Stimulated activated CD8-positive, alpha-beta memory T cell treated with anti-CD3 and anti-CD28 coated beads, Interleukin-4, amount 100 ng/mL, for 4 hours (primary cell): ENCODE results near the gene MILR1.
A peak's percentile ranks its signal among the peaks of the same experiment; 100 is the strongest.

Source experiments
- DNase-seq, 2 donors: peaks; one replicate each; pipeline ENCODE4 v3.0.0-alpha.2; 2020; ENCODE audit warnings: low read depth in 2 of 2, low spot score in 1 of 2

Gene MILR1

DNA sequence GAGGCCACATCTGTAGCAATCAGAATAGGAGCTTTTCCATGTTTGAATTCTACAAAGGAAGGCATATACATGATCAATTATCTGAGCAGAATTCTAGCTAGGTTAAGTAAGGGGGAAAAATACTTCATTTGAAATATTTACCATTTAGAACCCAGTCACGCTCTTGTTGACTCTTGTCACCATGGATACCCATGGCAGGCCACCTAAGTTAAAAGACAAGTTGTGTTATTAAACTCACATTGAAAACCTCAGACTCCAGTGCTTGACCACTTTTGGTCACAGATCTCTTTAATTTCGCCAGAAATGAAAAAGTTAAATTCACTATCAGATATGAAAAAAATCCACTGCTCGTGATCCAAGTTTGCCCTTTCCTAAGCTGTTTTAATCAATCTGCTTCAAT is 53.1 kb downstream of the MILR1 start:
- no peak for DNase-seq

DNA sequence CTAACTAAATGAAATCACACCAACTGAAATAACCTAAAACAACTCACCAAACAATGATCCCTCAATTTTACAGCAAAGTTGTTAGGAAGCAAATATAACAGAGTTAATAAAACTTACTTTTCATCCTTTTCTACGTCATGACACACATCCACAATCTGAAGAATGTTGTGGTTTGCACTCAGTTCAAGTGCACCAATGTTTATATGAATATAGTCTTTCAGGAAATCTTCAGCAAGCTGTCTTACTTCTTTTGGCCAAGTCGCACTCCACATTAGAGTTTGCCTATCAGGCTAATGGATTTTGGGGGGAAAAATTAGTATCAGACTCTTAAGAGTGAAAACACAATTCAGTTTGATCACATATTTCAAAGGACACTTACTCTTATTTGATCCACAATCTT is 53.9 kb downstream of the MILR1 start:
- no peak for DNase-seq

- DNase-seq: no peak
These were observed 54.4 kb downstream of the MILR1 start for GRCh38 chr17:64503341-64503740.

DNA sequence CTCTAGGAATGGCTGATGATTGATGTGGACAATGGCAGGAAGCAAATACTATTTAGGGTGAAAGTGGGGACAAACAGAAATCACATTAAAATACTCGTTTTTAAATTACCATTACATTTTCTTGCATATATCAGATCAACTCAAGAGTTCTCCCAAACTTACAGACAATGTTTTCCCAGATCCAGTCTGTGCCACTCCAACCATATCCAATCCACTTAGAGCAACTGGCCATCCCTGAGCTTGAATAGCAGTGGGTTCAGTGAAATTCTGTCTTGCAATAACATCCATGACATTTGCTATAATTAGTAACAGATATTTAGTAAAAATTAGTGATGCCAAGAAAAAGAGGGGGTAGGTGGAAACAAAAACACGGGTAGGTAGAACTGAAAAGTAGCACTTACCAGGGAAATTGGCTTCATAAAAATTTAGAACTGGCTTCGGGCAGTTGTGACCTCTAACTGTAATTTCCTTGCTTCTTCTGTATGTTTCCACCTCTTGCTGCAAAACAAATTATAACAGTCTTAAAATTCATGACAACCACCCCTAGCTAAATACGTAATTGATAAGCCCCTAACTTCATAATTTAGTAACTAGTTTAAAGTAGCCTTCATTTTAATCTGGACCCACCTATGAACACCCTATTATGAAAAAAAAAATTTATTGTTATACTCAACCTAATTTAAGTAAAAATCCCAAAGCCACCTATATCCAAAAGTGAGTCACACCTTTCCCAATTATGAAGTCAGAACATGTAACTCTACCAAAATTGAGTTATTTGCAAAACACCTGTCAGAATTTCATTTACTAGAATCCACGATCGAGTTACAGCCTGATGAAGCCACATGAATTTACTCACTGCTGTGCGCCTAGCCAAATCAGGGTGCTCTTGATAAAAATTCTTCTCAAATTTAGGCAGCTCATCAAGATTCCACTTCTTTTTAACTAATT is 55.2 kb downstream of the MILR1 start:
- no peak for DNase-seq

- no peak for DNase-seq
These were observed 55.9 kb downstream of the MILR1 start for GRCh38 chr17:64504769-64505339.

DNA sequence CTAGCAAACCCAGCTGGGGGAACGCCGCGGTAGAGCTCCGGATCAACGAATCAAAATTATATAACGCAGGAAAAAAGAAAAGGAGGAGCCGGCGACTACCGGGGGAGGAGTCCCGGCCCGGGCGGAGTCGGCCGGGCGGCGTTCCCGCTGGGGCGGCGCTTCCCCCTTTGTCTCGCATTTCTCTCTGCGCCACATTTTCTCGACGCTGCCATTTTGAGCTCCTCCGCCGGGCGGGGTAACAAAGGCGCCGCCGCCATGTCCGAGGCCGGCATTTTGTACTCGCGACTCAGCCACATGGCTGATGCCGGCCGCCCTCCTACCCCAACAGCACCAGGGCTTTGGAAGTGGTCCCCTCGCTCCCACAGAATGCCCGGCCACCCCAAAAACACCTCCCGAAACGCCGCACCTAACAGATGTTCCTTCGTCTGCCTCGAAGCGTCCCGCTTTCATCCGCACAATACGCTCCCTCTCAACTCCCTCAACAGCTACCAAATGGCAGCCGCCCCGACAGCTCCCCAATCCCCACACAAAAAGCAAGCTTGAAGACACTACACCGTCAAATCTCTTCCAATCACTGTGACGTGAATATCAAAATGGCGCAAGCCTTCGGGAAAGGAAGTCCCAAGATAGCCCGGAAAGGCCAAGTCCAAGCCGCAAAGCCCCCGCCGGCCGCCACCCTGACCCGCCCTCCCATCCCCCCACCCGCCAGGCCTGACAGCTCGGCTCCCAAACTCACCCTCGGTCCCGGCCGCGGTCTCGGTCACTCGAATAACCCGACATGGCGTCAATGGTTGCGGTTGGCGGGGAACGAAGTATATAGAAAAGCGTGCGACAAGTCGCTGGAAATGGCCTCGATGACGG is 56.7 kb downstream of the MILR1 start:
- peak; percentile 58 to 73 for DNase-seq

DNA sequence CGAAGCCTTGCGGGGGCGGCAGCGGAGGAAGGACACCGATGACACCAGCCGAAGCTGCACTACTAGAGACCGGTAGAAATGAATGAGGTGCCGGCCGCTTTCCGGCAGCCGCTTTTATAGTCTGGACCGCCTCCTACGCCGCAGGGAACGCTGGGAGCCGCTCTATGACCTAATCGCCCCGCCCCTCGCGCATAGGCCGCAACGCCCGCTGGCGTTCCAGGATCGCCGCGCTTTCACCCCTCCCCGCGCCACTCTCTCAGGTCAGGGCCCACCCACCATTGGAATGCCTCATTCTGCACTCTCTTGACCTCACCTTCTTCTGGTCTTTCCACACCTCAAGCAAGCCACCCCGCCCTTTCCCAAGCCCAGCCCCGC is 57.3 kb downstream of the MILR1 start, which contains the start of gene DDX5:
Gene DDX5 (minus strand): TSS at position 89 of the 375 bp plus-strand sequence. CDS start 170 bp downstream, outside the sequence.
- DNase-seq: peak; percentile 95

GRCh38 chr17:64506576-64507412 is 57.9 kb downstream of the MILR1 start, which contains the start of gene CEP95:
Gene CEP95, plus strand, starts transcription at chr17:64506977. Its CDS starts 121 bp downstream, at chr17:64507098.
- peak; percentile 94 to 95 for DNase-seq

DNA sequence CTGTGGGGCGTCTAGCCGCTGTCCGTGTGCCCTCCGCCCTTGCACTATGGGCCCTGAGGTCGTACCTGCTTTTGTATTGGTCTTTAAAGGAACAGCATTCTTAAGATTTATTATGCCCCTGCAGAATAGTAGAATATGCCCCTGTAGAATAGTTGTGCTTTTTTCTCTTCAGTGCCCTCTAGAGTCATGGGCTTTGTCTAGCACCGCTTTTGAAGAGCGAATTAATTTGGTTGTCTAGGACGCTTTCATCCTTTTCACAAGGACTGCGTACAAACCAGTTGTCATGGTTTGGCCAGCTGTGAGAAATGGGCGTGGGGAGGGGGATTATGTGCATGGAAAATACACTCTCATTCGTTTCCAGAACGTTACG is 58.5 kb downstream of the MILR1 start:
- DNase-seq: no peak

- no peak for DNase-seq
These were observed 59.8 kb downstream of the MILR1 start for GRCh38 chr17:64508683-64509082.

GRCh38 chr17:64509179-64509578 is 60.3 kb downstream of the MILR1 start:
- DNase-seq: no peak

DNA sequence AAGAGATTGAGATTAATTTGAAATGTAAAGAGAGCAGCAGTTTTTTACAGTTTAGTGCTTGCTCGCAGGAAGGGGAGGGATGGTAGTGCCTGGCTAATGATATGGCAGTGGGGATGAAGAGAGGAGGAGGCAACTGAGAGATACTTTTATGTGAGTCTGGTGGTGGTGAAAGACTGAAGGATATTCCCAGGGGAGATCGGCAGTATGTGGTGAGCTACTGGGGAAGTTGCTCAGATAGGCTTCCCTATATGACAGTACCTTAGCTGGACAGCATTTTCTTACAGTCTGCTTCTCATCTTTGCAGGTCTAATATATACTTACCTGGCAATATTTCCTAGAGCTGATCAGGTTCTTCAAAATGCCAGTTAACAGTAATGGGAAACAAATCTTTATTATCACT is 66.5 kb downstream of the MILR1 start:
- no peak for DNase-seq

GRCh38 chr17:64515829-64516228 is 66.9 kb downstream of the MILR1 start:
- no peak for DNase-seq
